ENCODE measurements around the gene KLHL11. TPM values are rescaled to one million over a fixed set of nuclear protein-coding genes. Genes with fewer than 3 reads are reported as not detected.

Gene KLHL11
- 3.2 and 5.1 TPM in 2 replicates for polyA plus RNA-seq

DNA sequence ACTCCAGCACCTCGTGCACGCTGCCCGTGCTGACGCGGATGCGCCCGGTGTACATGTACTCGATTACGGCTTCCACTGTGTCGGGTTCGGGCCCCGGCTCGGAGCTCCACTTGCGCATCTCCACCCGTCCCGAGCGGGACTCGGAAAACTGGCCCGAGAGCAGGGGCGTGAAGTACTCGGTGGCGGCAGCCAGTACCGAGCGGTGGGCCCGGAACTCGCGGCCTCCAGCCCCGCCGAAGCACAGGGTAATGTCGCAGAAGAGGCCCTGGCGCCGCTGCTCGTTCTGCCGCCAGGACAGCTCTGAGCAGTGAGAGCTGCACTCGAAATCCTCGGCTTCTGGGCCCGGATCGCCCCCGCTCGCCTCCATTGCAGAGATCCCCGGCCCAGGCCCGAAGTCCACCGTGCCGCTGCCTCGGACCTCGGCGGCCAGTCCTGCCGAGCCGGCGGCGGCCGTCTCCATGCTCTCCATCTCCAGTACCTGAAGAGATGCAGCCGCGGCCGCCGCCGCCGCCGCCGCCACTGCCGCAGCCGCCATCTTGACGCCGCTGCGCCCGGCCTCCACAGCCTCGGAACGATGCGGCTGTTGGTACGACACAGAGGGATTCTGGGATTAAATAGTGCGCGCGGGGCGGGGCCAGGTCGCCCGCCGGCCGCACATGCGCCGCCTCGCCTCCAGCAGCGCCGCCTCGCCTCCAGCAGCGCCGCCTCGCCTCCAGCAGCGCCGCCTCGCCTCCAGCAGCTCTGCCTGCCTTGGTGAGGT lies at the start of gene KLHL11:
TSS of gene KLHL11 (minus strand) at position 588 of the 760 bp plus-strand sequence. CDS start at position 535, 53 bp downstream.

GRCh38 chr17:41837761-41838538 lies 27.3 kb downstream of the KLHL11 start, which contains the start of gene KLHL10:
Gene KLHL10 (plus strand): TSS chr17:41837825. CDS start chr17:41837933, 108 bp downstream.

DNA sequence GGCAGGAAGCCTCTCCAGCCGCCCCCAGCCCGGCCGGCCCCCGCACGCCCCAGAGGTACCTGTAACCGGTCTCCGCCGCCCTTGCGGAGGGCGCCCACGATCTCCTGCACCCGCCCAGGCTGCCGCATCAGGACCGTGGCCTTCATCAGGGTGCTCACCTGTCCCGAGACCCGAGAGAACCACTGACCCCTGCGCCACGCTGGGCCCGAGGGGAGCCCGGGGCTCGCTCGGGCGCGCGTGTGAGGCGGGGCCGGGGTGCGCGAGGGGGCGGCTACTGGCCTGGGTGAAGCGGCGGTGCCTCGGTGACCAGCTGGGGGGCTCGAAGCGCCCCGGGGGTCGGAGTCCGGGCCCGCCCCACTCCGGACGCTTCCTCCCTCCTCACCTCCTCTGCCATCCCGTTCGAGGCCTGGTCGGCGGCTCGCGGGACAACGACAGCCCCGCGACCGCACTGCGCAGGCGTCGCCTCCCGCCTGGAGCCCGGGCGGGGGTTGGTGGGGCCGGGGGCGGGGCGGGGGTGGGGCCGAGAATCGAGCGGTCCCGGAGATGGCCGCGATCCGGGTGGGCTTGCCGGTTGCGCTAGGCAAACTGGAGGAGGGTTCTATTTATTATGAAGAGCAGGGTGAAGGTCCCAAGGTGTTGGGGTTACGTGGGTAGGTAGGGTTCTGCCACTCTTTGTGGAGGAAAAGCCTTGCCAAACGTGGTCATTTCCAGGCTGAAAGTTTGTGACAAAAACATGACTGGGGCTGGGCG lies 29.2 kb downstream of the KLHL11 start, which contains the start of gene NT5C3B:
TSS of gene NT5C3B (minus strand) at position 433 of the 750 bp plus-strand sequence. CDS start at position 394, 39 bp downstream.

GRCh38 chr17:41812381-41813151 lies 52.7 kb downstream of the KLHL11 start, which contains the start of gene FKBP10:
Gene FKBP10 (plus strand): TSS chr17:41813004. CDS start chr17:41813035, 31 bp downstream.

GRCh38 chr17:41811549-41812380 lies 53.5 kb downstream of the KLHL11 start, which contains the start of gene P3H4:
Gene P3H4 (minus strand): TSS chr17:41811949. CDS start chr17:41811915, 34 bp downstream.

Other genes with a start within 250 kb of the KLHL11 start
- 10.7 and 38.0 TPM in 2 replicates for gene KRT17, start 240.8 kb downstream of the KLHL11 start, polyA plus RNA-seq
- gene EIF1, start 176.5 kb downstream of the KLHL11 start, polyA plus RNA-seq = 1,476 and 1,572 TPM in 2 replicates
- gene GAST, start 153.1 kb downstream of the KLHL11 start, polyA plus RNA-seq = not detected in 2 replicates
- gene HAP1, start 130.8 kb downstream of the KLHL11 start, polyA plus RNA-seq = 0.27 and 1.7 TPM in 2 replicates
- gene JUP, start 78.7 kb downstream of the KLHL11 start, polyA plus RNA-seq = 0.70 and 1.6 TPM in 2 replicates
- 0.55 and 0.83 TPM in 2 replicates for gene P3H4, start 53.5 kb downstream of the KLHL11 start, polyA plus RNA-seq
- 0.62 and 0.63 TPM in 2 replicates for gene FKBP10, start 52.4 kb downstream of the KLHL11 start, polyA plus RNA-seq
- gene NT5C3B, start 29.2 kb downstream of the KLHL11 start, polyA plus RNA-seq = 20.8 and 22.5 TPM in 2 replicates
- not detected in 2 replicates for gene KLHL10, start 27.6 kb downstream of the KLHL11 start, polyA plus RNA-seq
- gene ACLY, start 53.5 kb upstream of the KLHL11 start, polyA plus RNA-seq = 40.6 and 43.7 TPM in 2 replicates
- 6.8 TPM in 1 of 2 replicates, not detected in the other for gene ODAD4, start 65.2 kb upstream of the KLHL11 start, polyA plus RNA-seq
- gene CNP, start 101.4 kb upstream of the KLHL11 start, polyA plus RNA-seq = 5.6 and 7.3 TPM in 2 replicates
- gene DNAJC7, start 152.0 kb upstream of the KLHL11 start, polyA plus RNA-seq = 58.9 and 120 TPM in 2 replicates
- 0.69 and 1.6 TPM in 2 replicates for gene NKIRAS2, start 154.7 kb upstream of the KLHL11 start, polyA plus RNA-seq
- gene C17orf113, start 185.2 kb upstream of the KLHL11 start, polyA plus RNA-seq = 0.91 and 2.4 TPM in 2 replicates
- gene ZNF385C, start 233.1 kb upstream of the KLHL11 start, polyA plus RNA-seq = 42.1 and 57.2 TPM in 2 replicates
- gene DHX58, start 247.3 kb upstream of the KLHL11 start, polyA plus RNA-seq = 27.4 and 68.3 TPM in 2 replicates